ENCODE measurements around the gene CACNA1H. TPM values are rescaled to one million over a fixed set of nuclear protein-coding genes. Genes with fewer than 3 reads are reported as not detected.

The CACNA1H gene
- total and polyA plus RNA-seq, 2 donors (not counting 3 experiments of a cell fraction or from before 2014, with no cell fraction given), result 0.03 TPM; not detected in 1

DNA sequence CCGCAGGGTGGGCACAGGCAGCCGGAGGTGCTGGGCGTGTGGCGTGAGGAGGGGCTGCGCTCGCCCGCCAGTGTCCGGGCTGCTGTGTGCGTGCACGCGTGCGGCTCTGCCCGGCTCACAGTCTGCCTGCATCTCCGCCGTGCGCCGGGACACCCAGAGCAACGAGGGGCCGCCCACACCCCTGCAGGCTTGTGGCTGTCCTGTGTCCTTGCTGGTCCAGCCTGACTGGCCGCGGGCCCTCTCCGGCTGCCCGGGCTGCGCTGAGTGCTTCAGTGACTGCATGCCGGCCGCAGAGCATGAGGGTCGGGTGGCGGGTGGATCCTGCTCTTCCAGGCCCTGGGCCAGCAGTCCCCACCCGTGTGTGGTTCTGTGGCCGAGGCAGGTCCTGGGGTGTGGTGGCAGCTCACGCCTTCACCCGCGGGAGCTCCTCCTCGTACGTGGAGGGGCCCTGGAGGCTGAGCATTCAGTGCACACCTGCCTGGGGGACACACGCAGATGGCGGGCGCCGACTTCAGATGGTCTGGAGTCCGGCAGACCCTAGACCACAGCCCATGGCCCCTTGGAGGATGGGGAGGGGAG lies 59.8 kb downstream of the CACNA1H start:
- intact Hi-C loops (cut with micrococcal nuclease), result no loop called here
- Histone ChIP-seq H3K36me3 (ENCODE audit: control insufficient read depth in 2 of 2, extremely low read depth in 1 of 2, insufficient read depth in 2 of 2, low read length in 2 of 2) (no peaks in the 10 kb centered on the region), H3K4me3 (replicated peaks in 1 of 3; ENCODE audit: insufficient read depth in 1 of 3, low read depth in 1 of 3, low read length in 3 of 3) (no peak overlapping the region), H3K4me2 (ENCODE audit: insufficient read depth, low read length) (no peak overlapping the region), H4K20me1 (replicated peaks; ENCODE audit: control insufficient read depth, extremely low read depth, insufficient read depth, low read length) (no peaks in the 10 kb centered on the region), H2AFZ (ENCODE audit: low read depth, low read length) (no peak overlapping the region), H3K9me1 (replicated peaks; ENCODE audit: control insufficient read depth, extremely low read depth, insufficient read depth, low read length) (no peaks in the 10 kb centered on the region), H3K4me1 (ENCODE audit: control insufficient read depth, extremely low read depth, insufficient read depth, low read length) (no peaks in the 10 kb centered on the region), H3K9me3 (replicated peaks; ENCODE audit: control insufficient read depth, insufficient read depth, low read length) (no peaks in the 10 kb centered on the region), H3K79me2 (ENCODE audit: control insufficient read depth, insufficient read depth, low read length) (no peaks in the 10 kb centered on the region), H3K27me3 (ENCODE audit: control insufficient read depth in 2 of 2, insufficient read depth in 2 of 2, low read length in 2 of 2) (no peaks in the 10 kb centered on the region), H3K27ac (ENCODE audit: insufficient read depth, low read depth, low read length) (no peak overlapping the region), H3K9ac (replicated peaks; ENCODE audit: extremely low read depth, insufficient read depth, low read length) (no peak overlapping the region)
- POLR2A ChIA-PET, result no interaction called here
- no TSS peak for BruUV-seq (replicated peaks)
- no peak for DNase-seq (ENCODE audit: low read depth, low spot score)
- TF ChIP-seq POLR2AphosphoS5 (IDR thresholded peaks at IDR 0.05; ENCODE audit: insufficient read depth, low read depth, low read length), result no peak
- TF ChIP-seq FOS (IDR thresholded peaks at IDR 0.05; ENCODE audit: borderline replicate concordance, insufficient read depth, low read length), result no peak
- TF ChIP-seq, protein P1, sequence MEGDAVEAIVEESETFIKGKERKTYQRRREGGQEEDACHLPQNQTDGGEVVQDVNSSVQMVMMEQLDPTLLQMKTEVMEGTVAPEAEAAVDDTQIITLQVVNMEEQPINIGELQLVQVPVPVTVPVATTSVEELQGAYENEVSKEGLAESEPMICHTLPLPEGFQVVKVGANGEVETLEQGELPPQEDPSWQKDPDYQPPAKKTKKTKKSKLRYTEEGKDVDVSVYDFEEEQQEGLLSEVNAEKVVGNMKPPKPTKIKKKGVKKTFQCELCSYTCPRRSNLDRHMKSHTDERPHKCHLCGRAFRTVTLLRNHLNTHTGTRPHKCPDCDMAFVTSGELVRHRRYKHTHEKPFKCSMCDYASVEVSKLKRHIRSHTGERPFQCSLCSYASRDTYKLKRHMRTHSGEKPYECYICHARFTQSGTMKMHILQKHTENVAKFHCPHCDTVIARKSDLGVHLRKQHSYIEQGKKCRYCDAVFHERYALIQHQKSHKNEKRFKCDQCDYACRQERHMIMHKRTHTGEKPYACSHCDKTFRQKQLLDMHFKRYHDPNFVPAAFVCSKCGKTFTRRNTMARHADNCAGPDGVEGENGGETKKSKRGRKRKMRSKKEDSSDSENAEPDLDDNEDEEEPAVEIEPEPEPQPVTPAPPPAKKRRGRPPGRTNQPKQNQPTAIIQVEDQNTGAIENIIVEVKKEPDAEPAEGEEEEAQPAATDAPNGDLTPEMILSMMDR (IDR thresholded peaks at IDR 0.05; ENCODE audit: extremely low read depth in 1 of 2, insufficient read depth in 1 of 2, low read depth in 1 of 2, low read length in 2 of 2), result no peak
- TF ChIP-seq, protein P2, sequence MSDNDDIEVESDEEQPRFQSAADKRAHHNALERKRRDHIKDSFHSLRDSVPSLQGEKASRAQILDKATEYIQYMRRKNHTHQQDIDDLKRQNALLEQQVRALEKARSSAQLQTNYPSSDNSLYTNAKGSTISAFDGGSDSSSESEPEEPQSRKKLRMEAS (IDR thresholded peaks at IDR 0.05; ENCODE audit: insufficient read depth, insufficient read length), result no peak
- no peak for TF ChIP-seq POLR2A (IDR thresholded peaks at IDR 0.05; ENCODE audit: low read depth, low read length)
- TF ChIP-seq JUN (IDR thresholded peaks at IDR 0.05; ENCODE audit: borderline replicate concordance, insufficient read depth, insufficient read length, low read depth), result no peak
- TF ChIP-seq EZH2 (IDR thresholded peaks at IDR 0.05; ENCODE audit: borderline replicate concordance, low read depth, low read length, severe bottlenecking), result no peak
- no peak for TF ChIP-seq GATA2 (IDR thresholded peaks at IDR 0.05; ENCODE audit: insufficient read depth, insufficient read length, low read depth, low read length)
- CTCF ChIA-PET, result no interaction called here
- dilution Hi-C loops (cut with MboI; ENCODE audit: extremely low pct_ligation_motif_present, low sequenced_read_pairs), result no loop called here
- no peak for FAIRE-seq

All from endothelial cell of umbilical vein (primary cell).